ENCODE data around the gene STK4. TPM values are rescaled to one million over a fixed set of nuclear protein-coding genes. Genes with fewer than 3 reads are reported as not detected.

The STK4 gene
- total and polyA plus RNA-seq, 2 of the 4 experiments (the other 2 are of a cell fraction): 10.2 to 22.2 TPM

DNA sequence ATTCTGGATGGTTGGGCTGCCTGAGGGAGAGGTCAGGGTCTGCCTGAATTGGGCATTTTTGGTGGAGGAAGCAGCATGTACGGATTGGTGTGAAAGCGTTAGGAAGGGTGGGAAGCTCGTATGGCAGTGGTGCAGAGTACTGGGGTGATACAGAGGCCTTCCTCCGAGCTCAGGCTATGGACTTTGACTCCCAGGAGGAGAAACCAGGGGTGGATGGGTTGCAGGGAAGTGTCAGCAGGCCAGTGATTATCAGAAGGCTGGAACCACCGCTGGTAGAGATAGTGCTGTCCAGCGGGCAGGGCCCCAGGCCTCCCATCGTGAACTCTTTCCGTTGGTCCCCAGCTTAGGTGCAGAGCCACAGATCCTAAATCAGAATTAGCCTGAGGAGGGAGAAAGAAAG lies 143.3 kb downstream of the STK4 start:
- CTCF ChIA-PET: interaction anchor here (0.5 to 0.8 kb wide), 2 partner anchors 66 to 587 kb away, joined by 4 to 6 read pairs; no protein-coding TSS in a partner anchor
- Histone ChIP-seq H3K9me1 (ENCODE audit: insufficient read depth, low read length) (no peaks in the 10 kb centered on the region), H2BK5ac (ENCODE audit: low read depth, low read length, poor library complexity, severe bottlenecking) (no peak overlapping the region), H3K79me1 (ENCODE audit: low read depth in 1 of 2, low read length in 2 of 2) (no peaks in the 10 kb centered on the region), H3K36me3 (ENCODE audit: control insufficient read depth, insufficient read depth, low read length) (no peaks in the 10 kb centered on the region), H4K8ac (ENCODE audit: low read depth in 2 of 2, low read length in 2 of 2) (no peak overlapping the region), H3K9ac (ENCODE audit: low read depth, low read length) (no peak overlapping the region), H3K56ac (ENCODE audit: extremely low read depth, insufficient read depth, low read length) (no peak overlapping the region), H3K14ac (replicated peaks; ENCODE audit: low read depth, low read length) (no peak overlapping the region), H3K23ac (ENCODE audit: low read depth, low read length) (no peak overlapping the region), H2AK9ac (replicated peaks; ENCODE audit: low read depth, low read length, poor library complexity) (no peak overlapping the region), H3K4me1 (ENCODE audit: control insufficient read depth, insufficient read depth, low read length) (no peaks in the 10 kb centered on the region), H2AFZ (replicated peaks; ENCODE audit: low read length, poor library complexity) (no peak overlapping the region), H4K20me1 (ENCODE audit: insufficient read depth, low read length) (no peaks in the 10 kb centered on the region), H2BK15ac (ENCODE audit: low read depth, low read length) (no peak overlapping the region), H3K4me2 (ENCODE audit: low read depth, low read length) (no peak overlapping the region), H3K4ac (ENCODE audit: low read depth, low read length) (no peak overlapping the region), H3K27ac (ENCODE audit: insufficient read depth, low read length) (no peak overlapping the region), H3K18ac (ENCODE audit: low read depth, low read length) (no peak overlapping the region), H3K27me3 (ENCODE audit: control insufficient read depth, insufficient read depth, low read length) (peaks cover 34% of the 10 kb centered on the region), H3K4me3 (ENCODE audit: insufficient read depth, low read depth, low read length) (no peak overlapping the region), H2BK120ac (ENCODE audit: low read depth, low read length) (no peak overlapping the region), H3K9me3 (ENCODE audit: control insufficient read depth, insufficient read depth, low read length) (no peaks in the 10 kb centered on the region), H2BK20ac (ENCODE audit: low read depth, low read length) (no peak overlapping the region), H4K5ac (ENCODE audit: low read depth, low read length) (no peak overlapping the region), H4K91ac (ENCODE audit: insufficient read depth, low read depth, low read length) (no peak overlapping the region), H2AK5ac (ENCODE audit: low read depth, low read length) (no peak overlapping the region)
- intact Hi-C loops (cut with micrococcal nuclease) (no loop called here), dilution Hi-C loops (cut with HindIII; ENCODE audit: low sequenced_read_pairs, unreplicated experiment) (no loop called here), in situ Hi-C loops (cut with MboI; ENCODE audit: low sequenced_read_pairs) (loop anchor here (25.0 kb wide), 1 partner anchor 178 kb away; no protein-coding TSS in a partner anchor)
- ATAC-seq (ENCODE audit: low read depth) (no peak), DNase-seq (no peak)
- BruUV-seq (replicated peaks): no TSS peak
- WGBS, 2 experiments (ENCODE audit: extremely low coverage in 2 of 2, insufficient read length in 1 of 2): no CpG with 5 or more reads among the region's 8 CpGs
- POLR2A ChIA-PET (ENCODE audit: unreplicated experiment): no interaction called here
- TF ChIP-seq, protein P1, sequence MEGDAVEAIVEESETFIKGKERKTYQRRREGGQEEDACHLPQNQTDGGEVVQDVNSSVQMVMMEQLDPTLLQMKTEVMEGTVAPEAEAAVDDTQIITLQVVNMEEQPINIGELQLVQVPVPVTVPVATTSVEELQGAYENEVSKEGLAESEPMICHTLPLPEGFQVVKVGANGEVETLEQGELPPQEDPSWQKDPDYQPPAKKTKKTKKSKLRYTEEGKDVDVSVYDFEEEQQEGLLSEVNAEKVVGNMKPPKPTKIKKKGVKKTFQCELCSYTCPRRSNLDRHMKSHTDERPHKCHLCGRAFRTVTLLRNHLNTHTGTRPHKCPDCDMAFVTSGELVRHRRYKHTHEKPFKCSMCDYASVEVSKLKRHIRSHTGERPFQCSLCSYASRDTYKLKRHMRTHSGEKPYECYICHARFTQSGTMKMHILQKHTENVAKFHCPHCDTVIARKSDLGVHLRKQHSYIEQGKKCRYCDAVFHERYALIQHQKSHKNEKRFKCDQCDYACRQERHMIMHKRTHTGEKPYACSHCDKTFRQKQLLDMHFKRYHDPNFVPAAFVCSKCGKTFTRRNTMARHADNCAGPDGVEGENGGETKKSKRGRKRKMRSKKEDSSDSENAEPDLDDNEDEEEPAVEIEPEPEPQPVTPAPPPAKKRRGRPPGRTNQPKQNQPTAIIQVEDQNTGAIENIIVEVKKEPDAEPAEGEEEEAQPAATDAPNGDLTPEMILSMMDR (conservative IDR thresholded peaks at IDR 0.05; ENCODE audit: low read depth, low read length): no peak
- TF ChIP-seq, protein P2, sequence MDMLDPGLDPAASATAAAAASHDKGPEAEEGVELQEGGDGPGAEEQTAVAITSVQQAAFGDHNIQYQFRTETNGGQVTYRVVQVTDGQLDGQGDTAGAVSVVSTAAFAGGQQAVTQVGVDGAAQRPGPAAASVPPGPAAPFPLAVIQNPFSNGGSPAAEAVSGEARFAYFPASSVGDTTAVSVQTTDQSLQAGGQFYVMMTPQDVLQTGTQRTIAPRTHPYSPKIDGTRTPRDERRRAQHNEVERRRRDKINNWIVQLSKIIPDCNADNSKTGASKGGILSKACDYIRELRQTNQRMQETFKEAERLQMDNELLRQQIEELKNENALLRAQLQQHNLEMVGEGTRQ (IDR thresholded peaks at IDR 0.05; ENCODE audit: low read depth, low read length): no peak
- no peak for TF ChIP-seq RAD21 (IDR thresholded peaks at IDR 0.05; ENCODE audit: low read length)
- no peak for TF ChIP-seq SMC3 (IDR thresholded peaks at IDR 0.05; ENCODE audit: low read depth, low read length)
